K562 (cell line): ENCODE results near the gene SGCB. TPM values are rescaled to one million over a fixed set of nuclear protein-coding genes. Genes with fewer than 3 reads are reported as not detected.

ENCODE experiments used
- ATAC-seq: fragments of 200-7000 bp; cut with Tn5 transposase; 3 replicates; pipeline ENCODE4 v1.9.1; 2020; ENCODE audit warnings: moderate library complexity
- BruUV-seq: library from RNA; stranded (reverse); fragments of 400-500 nt; replicated peaks from 2 replicates; lab custom pipeline; 2021; lab: Mats Ljungman, UMichigan
- CTCF ChIA-PET: fragments of 300-600 bp; formaldehyde crosslinking; extraction: SDS; loops from one replicate; lab custom pipeline; 2021; ENCODE audit warnings: low intra/inter-chr PET ratio; lab: Yijun Ruan, JAX
- POLR2A ChIA-PET: fragments of 300-600, 350-650 bp; sonication (Branson Sonifier 250); formaldehyde crosslinking; extraction: SDS; loops from one replicate; lab custom pipeline; 2021; ENCODE audit warnings: antibody characterized with exemption, inconsistent platforms; lab: Yijun Ruan, JAX
- DNase-seq, 4 experiments: peaks; one replicate each; pipeline versions ENCODE4 v3.0.0 to v3.0.0-alpha.2; 2011 to 2018; ENCODE audit warnings: low spot score in 3 of 4, mixed read lengths in 3 of 4; ENCODE audit errors: extremely low read depth in 1 of 4
- FAIRE-seq: peaks from 2 replicates; lab custom pipeline; 2011; peaks lifted over from hg19 to GRCh38; lab: Jason Lieb, UNC
- H2AFZ ChIP-seq: 2 replicates; pipeline ENCODE4 v1.6.0; 2011; ENCODE audit warnings: low read depth, low read length, control low read depth, inconsistent platforms
- H3K27ac ChIP-seq: fragments of 200-600 bp; 3 replicates; pipeline ENCODE4 v1.8.0; 2011; ENCODE audit warnings: low read depth, mild to moderate bottlenecking, control low read depth, inconsistent platforms, low read length, moderate library complexity, mixed read lengths; ENCODE audit errors: extremely low read depth
- H3K27me3 ChIP-seq, 2 experiments: fragments of 300-600 bp in 1 of 2; 2 replicates in 1 of 2; 3 replicates in 1 of 2; pipeline versions ENCODE4 v1.6.0 to v1.8.0; 2011; ENCODE audit warnings: inconsistent platforms in 2 of 2, low read length in 2 of 2, mild to moderate bottlenecking in 1 of 2, mixed read lengths in 1 of 2, moderate library complexity in 1 of 2; ENCODE audit not compliant: control insufficient read depth in 2 of 2, insufficient read depth in 2 of 2
- H3K36me3 ChIP-seq: fragments of 300-600 bp; 3 replicates; pipeline ENCODE4 v1.8.0; 2011; ENCODE audit warnings: mild to moderate bottlenecking, low read length, inconsistent platforms; ENCODE audit not compliant: control insufficient read depth, insufficient read depth
- H3K4me1 ChIP-seq, 2 experiments: fragments of 200-600 bp in 1 of 2; replicated peaks in 1 of 2; 2 replicates in 1 of 2; 3 replicates in 1 of 2; pipeline versions ENCODE4 v1.5.1 to v1.8.0; 2011; ENCODE audit warnings: inconsistent platforms in 2 of 2, low read length in 2 of 2, mild to moderate bottlenecking in 1 of 2, mixed read lengths in 1 of 2, moderate library complexity in 1 of 2; ENCODE audit not compliant: control insufficient read depth in 2 of 2, insufficient read depth in 2 of 2
- H3K4me2 ChIP-seq: 2 replicates; pipeline ENCODE4 v1.6.1; 2011; ENCODE audit warnings: low read length, control low read depth, inconsistent platforms, mixed read lengths; ENCODE audit not compliant: insufficient read depth
- H3K4me3 ChIP-seq: fragments of 200-600 bp; sonication (generic), shearing (Covaris generic); 2 replicates; pipeline ENCODE4 v1.5.1; 2016; ENCODE audit warnings: control low read depth, inconsistent platforms
- H3K79me2 ChIP-seq: fragments of 200-600 bp; 3 replicates; pipeline ENCODE4 v1.8.0; 2011; ENCODE audit warnings: low read length, inconsistent platforms; ENCODE audit not compliant: control insufficient read depth, insufficient read depth
- H3K9ac ChIP-seq, 2 experiments: 2 replicates each; pipeline versions ENCODE4 v1.6.0 to v1.6.1; 2011; ENCODE audit warnings: low read depth in 2 of 2, low read length in 2 of 2, control low read depth in 1 of 2, inconsistent platforms in 1 of 2, mild to moderate bottlenecking in 1 of 2, mixed read lengths in 1 of 2; ENCODE audit not compliant: insufficient read depth in 1 of 2
- H3K9me1 ChIP-seq: one replicate; pipeline ENCODE4 v1.6.0; 2011; ENCODE audit warnings: inconsistent platforms, mild to moderate bottlenecking, low read length, moderate library complexity; ENCODE audit not compliant: control insufficient read depth, insufficient read depth
- H3K9me3 ChIP-seq: replicated peaks from 2 replicates; pipeline ENCODE4 v1.5.1; 2011; ENCODE audit warnings: low read depth, low read length, inconsistent platforms; ENCODE audit not compliant: control insufficient read depth, insufficient read depth
- H4K20me1 ChIP-seq: replicated peaks from 2 replicates; pipeline ENCODE4 v1.6.1; 2011; ENCODE audit warnings: low read length, inconsistent platforms, mixed read lengths; ENCODE audit not compliant: control insufficient read depth, insufficient read depth
- BACH1 ChIP-seq: fragments of 200-800 bp; sonication (Bioruptor generic); IDR thresholded peaks from 2 replicates; pipeline ENCODE4 v1.6.1; 2016; ENCODE audit warnings: missing genetic modification characterization, missing compliant biosample characterization
- BCOR ChIP-seq: fragments of 450-650 bp; IDR thresholded peaks from 2 replicates; pipeline ENCODE4 v1.6.1; 2016
- CC2D1A ChIP-seq: fragments of 450-650 bp; IDR thresholded peaks from 2 replicates; pipeline ENCODE4 v1.6.1; 2017; ENCODE audit warnings: mild to moderate bottlenecking
- CHD2 ChIP-seq: IDR thresholded peaks from 2 replicates; pipeline ENCODE4 v1.6.1; 2011; ENCODE audit warnings: low read depth, low read length
- EZH2 ChIP-seq: IDR thresholded peaks from 2 replicates; pipeline ENCODE4 v1.6.1; 2012; ENCODE audit warnings: low read depth, mild to moderate bottlenecking, inconsistent platforms, low read length, borderline replicate concordance
- MAZ ChIP-seq, 2 experiments: fragments of 450-650 bp in 1 of 2; sonication (generic) in 1 of 2; formaldehyde crosslinking; IDR thresholded peaks in 1 of 2; conservative IDR thresholded peaks in 1 of 2; 2 replicates each; pipeline versions ENCODE4 v1.4.0 to v1.5.0; 2020; ENCODE audit warnings: mild to moderate bottlenecking in 1 of 2, missing genetic modification reagents in 1 of 2
- NONO ChIP-seq, 2 experiments: fragments of 200-400 bp in 1 of 2; fragments of 450-650 bp in 1 of 2; formaldehyde crosslinking in 1 of 2; IDR thresholded peaks; 2 replicates each; pipeline ENCODE4 v1.6.1; 2017; ENCODE audit warnings: low read depth in 2 of 2, mild to moderate bottlenecking in 2 of 2, moderate library complexity in 2 of 2, low read length in 1 of 2
- NR3C1 ChIP-seq: sonication (generic); formaldehyde crosslinking; IDR thresholded peaks from 2 replicates; pipeline ENCODE4 v1.8.1; 2022; ENCODE audit warnings: missing genetic modification reagents
- SIRT6 ChIP-seq: IDR thresholded peaks from one replicate; pipeline ENCODE4 v1.6.1; 2012; ENCODE audit warnings: low read depth, mild to moderate bottlenecking, control low read depth, inconsistent platforms, low read length, moderate library complexity
- SNIP1 ChIP-seq: fragments of 450-650 bp; IDR thresholded peaks from 2 replicates; pipeline ENCODE4 v1.7.1; 2017; ENCODE audit warnings: low read depth, mild to moderate bottlenecking
- USF2 ChIP-seq: sonication (generic); formaldehyde crosslinking; IDR thresholded peaks from 2 replicates; pipeline ENCODE4 v1.5.0; 2020; ENCODE audit warnings: missing genetic modification reagents
- ZBTB49 ChIP-seq: sonication (generic); formaldehyde crosslinking; IDR thresholded peaks from 2 replicates; pipeline ENCODE4 v1.8.0; 2022; ENCODE audit warnings: missing genetic modification reagents, mild to moderate bottlenecking, borderline replicate concordance
- ZFPM2 ChIP-seq: fragments of 250-450 bp; sonication (Bioruptor Pico); IDR thresholded peaks from 2 replicates; pipeline ENCODE4 v1.5.1; 2022; ENCODE audit warnings: mild to moderate bottlenecking
- ZNF311 ChIP-seq: fragments of 250-450 bp; sonication (Bioruptor Pico); IDR thresholded peaks from 2 replicates; pipeline ENCODE4 v1.4.0; 2020; ENCODE audit warnings: mild to moderate bottlenecking, moderate library complexity
- ZNF347 ChIP-seq: fragments of 450-650 bp; formaldehyde crosslinking; IDR thresholded peaks from 2 replicates; pipeline ENCODE4 v1.4.0; 2020; ENCODE audit warnings: low read depth, mild to moderate bottlenecking, moderate library complexity
- ZNF589 ChIP-seq: fragments of 200-800 bp; sonication (Bioruptor generic); IDR thresholded peaks from 2 replicates; pipeline ENCODE4 v1.6.1; 2016; ENCODE audit warnings: low read depth, missing genetic modification characterization, missing compliant biosample characterization
- ZNF696 ChIP-seq: fragments of 250-450 bp; sonication (Bioruptor Pico); conservative IDR thresholded peaks from 2 replicates; pipeline ENCODE4 v1.4.0; 2020; ENCODE audit warnings: mild to moderate bottlenecking, moderate library complexity
- ZNF717 ChIP-seq: fragments of 250-450 bp; sonication (Bioruptor Pico); IDR thresholded peaks from 2 replicates; pipeline ENCODE4 v1.5.0; 2021
- WGBS: fragments of 100-300 bp; shearing (Covaris generic); methylation state at CpG from one replicate; pipeline ENCODE4 v1.1.6; 2016; ENCODE audit warnings: low coverage, mixed read lengths; ENCODE audit not compliant: insufficient coverage; ENCODE audit errors: missing lambda C conversion rate; 5-methylcytosine and 5-hydroxymethylcytosine counted together
- in situ Hi-C: fragments of 300-500 bp; cut with MboI; formaldehyde crosslinking; loops from 4 replicates; pipeline ENCODE4 v1.15.0; 2018; ENCODE audit warnings: inconsistent platforms, mixed read lengths
- intact Hi-C: fragments of 100-400 bp; cut with micrococcal nuclease; formaldehyde crosslinking; loops from 2 replicates; pipeline ENCODE4 v1.14.2; 2022
- polyA plus RNA-seq, 8 experiments: library from polyadenylated mRNA; depleted of rRNA in 4 of 8; stranded (reverse) in 5 of 8; unstranded in 3 of 8; fragments of >200 nt; fragmentation: Nextera tagmentation in 2 of 8; fragmentation: Illumina TruSeq in 1 of 8; extraction: Ambion mirVana in 2 of 8; extraction: Trizol in 1 of 8; gene quantifications; 2 replicates each; pipeline versions ENCODE4 v1.2.1 to v1.2.3, GENCODE V29; 2011 to 2014; ENCODE audit warnings: inconsistent platforms in 1 of 8, missing spikeins in 1 of 8
- total RNA-seq, 7 experiments: library from RNA; depleted of rRNA in 6 of 7; stranded (reverse); fragments of >200 nt in 6 of 7; fragmentation: Illumina TruSeq in 2 of 7; extraction: Trizol in 2 of 7; gene quantifications; 2 replicates each; pipeline versions ENCODE4 v1.2.1 to v1.2.3, GENCODE V29; 2011 to 2021; ENCODE audit warnings: low replicate concordance in 1 of 7
- TF ChIP-seq, protein P1 (sequence below): fragments of 250-450 bp; sonication (Bioruptor Pico); IDR thresholded peaks from 2 replicates; pipeline ENCODE4 v1.4.0; 2020; ENCODE audit warnings: borderline replicate concordance

Gene SGCB
- total and polyA plus RNA-seq, 9 of the 15 experiments (the other 6 are each of a cell fraction or from before 2014, with no cell fraction given), result 0.01 to 0.20 (median 0.07) TPM; not detected in 3

DNA sequence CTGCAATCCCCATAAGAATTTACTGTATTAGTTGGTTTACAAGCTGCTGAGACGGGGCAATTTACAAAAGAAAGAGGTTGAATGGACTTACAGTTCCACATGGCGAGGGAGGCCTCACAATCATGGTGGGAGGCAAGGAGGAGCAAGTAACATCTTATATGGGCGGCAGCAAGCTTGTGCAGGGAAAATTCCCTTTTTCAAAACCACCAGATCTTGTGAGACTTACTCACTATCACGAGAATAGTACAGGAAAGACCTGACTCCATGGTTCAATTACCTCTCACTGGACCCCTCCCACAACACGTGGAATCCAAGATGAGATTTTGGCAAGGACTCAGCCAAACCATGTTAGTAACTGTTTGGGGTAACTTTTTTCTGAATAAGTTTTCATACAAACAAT, 11.2 kb upstream of the SGCB start (continued):
- TF ChIP-seq, protein P1, sequence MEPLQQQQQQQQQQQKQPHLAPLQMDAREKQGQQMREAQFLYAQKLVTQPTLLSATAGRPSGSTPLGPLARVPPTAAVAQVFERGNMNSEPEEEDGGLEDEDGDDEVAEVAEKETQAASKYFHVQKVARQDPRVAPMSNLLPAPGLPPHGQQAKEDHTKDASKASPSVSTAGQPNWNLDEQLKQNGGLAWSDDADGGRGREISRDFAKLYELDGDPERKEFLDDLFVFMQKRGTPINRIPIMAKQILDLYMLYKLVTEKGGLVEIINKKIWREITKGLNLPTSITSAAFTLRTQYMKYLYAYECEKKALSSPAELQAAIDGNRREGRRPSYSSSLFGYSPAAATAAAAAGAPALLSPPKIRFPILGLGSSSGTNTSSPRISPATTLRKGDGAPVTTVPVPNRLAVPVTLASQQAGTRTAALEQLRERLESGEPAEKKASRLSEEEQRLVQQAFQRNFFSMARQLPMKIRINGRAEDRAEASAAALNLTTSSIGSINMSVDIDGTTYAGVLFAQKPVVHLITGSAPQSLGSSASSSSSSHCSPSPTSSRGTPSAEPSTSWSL (CRISPR knock-in tag), result no peak
- TF ChIP-seq SIRT6 (no peak), NR3C1 (CRISPR knock-in tag) (no peak), CC2D1A (no peak)
- TF ChIP-seq, all 486 proteins: peak for 0

- ATAC-seq (no peak), FAIRE-seq (no peak), DNase-seq (no peak)
- TF ChIP-seq ZNF589 (CRISPR knock-in tag) (no peak), SNIP1 (no peak), CHD2 (no peak), BACH1 (tag) (no peak), ZNF696 (CRISPR knock-in tag) (no peak), USF2 (CRISPR knock-in tag) (no peak), ZNF717 (CRISPR knock-in tag) (no peak), ZFPM2 (CRISPR knock-in tag) (no peak), ZNF347 (no peak), ZBTB49 (CRISPR knock-in tag) (no peak), EZH2 (no peak), BCOR (no peak), NONO (IDR thresholded peaks at IDR 0.05; ENCODE audit: low read depth in 2 of 2, low read length in 1 of 2) (no peak), ZNF311 (no peak), MAZ (CRISPR knock-in tag; conservative IDR thresholded peaks at IDR 0.05 in 1 of 2, IDR thresholded peaks at IDR 0.05 in 1 of 2) (no peak)
Measured at GRCh38 chr4:52045028-52045427, 6.9 kb upstream of the SGCB start.

More at GRCh38 chr4:52045028-52045427, 6.9 kb upstream of the SGCB start:
- CTCF ChIA-PET, result no interaction called here
- Histone ChIP-seq H3K9ac (no peak overlapping the region), H2AFZ (no peak overlapping the region), H4K20me1 (no peaks in the 10 kb centered on the region), H3K27me3 (no peaks in the 10 kb centered on the region), H3K79me2 (no peaks in the 10 kb centered on the region), H3K4me1 (no peaks in the 10 kb centered on the region), H3K4me2 (no peak overlapping the region), H3K36me3 (no peaks in the 10 kb centered on the region), H3K9me1 (no peaks in the 10 kb centered on the region), H3K4me3 (no peak overlapping the region), H3K27ac (no peak overlapping the region), H3K9me3 (no peaks in the 10 kb centered on the region)
- POLR2A ChIA-PET, result no interaction called here
- no TSS peak for BruUV-seq
- WGBS, result 0% methylated on average over 1 of the region's 1 CpG
- intact Hi-C loops, result no loop called here
- in situ Hi-C loops, result no loop called here
